Liver (tissue), 9 donors: ENCODE results near the gene NOP14. TPM values are rescaled to one million over a fixed set of nuclear protein-coding genes. Genes with fewer than 3 reads are reported as not detected.
A peak's percentile ranks its signal among the peaks of the same experiment; 100 is the strongest.

Source experiments
- DNase-seq: peaks from one replicate; pipeline ENCODE4 v3.0.0-alpha.2; 2017; ENCODE audit warnings: low spot score
- H3K27ac ChIP-seq, 2 donors: one replicate each; pipeline ENCODE4 v1.7.0; 2013; ENCODE audit warnings: inconsistent platforms in 2 of 2, low read length in 2 of 2, control low read depth in 1 of 2, low read depth in 1 of 2, mild to moderate bottlenecking in 1 of 2
- H3K27me3 ChIP-seq, 4 donors: one replicate each; pipeline versions ENCODE4 v1.6.1 to v1.7.0; 2013; ENCODE audit warnings: low read length in 3 of 4, inconsistent platforms in 1 of 4, mild to moderate bottlenecking in 1 of 4, moderate library complexity in 1 of 4; ENCODE audit not compliant: control insufficient read depth in 4 of 4, insufficient read depth in 4 of 4
- H3K36me3 ChIP-seq, 4 donors: one replicate each; pipeline versions ENCODE4 v1.6.1 to v1.7.0; 2013; ENCODE audit warnings: low read length in 3 of 4, mild to moderate bottlenecking in 3 of 4, low read depth in 1 of 4, moderate library complexity in 1 of 4; ENCODE audit not compliant: control insufficient read depth in 4 of 4, insufficient read depth in 3 of 4
- H3K4me1 ChIP-seq, 4 donors: one replicate each; pipeline versions ENCODE4 v1.6.1 to v1.7.0; 2013; ENCODE audit warnings: low read length in 3 of 4, mild to moderate bottlenecking in 3 of 4, moderate library complexity in 1 of 4; ENCODE audit not compliant: control insufficient read depth in 4 of 4, insufficient read depth in 4 of 4
- H3K4me3 ChIP-seq, 3 donors: one replicate each; pipeline versions ENCODE4 v1.6.1 to v1.7.0; 2013; ENCODE audit warnings: low read length in 3 of 3, control low read depth in 1 of 3, low read depth in 1 of 3, mild to moderate bottlenecking in 1 of 3
- H3K9ac ChIP-seq, 2 donors: one replicate each; pipeline ENCODE4 v1.7.0; 2013; ENCODE audit warnings: low read length in 2 of 2, mild to moderate bottlenecking in 2 of 2, moderate library complexity in 2 of 2, control low read depth in 1 of 2, low read depth in 1 of 2
- H3K9me3 ChIP-seq, 4 donors: one replicate each; pipeline versions ENCODE4 v1.6.1 to v1.7.0; 2013; ENCODE audit warnings: low read length in 3 of 4; ENCODE audit not compliant: control insufficient read depth in 4 of 4
- ATF3 ChIP-seq: IDR thresholded peaks from 2 replicates; pipeline ENCODE4 v1.6.1; 2016; ENCODE audit warnings: antibody characterized with exemption
- EGR1 ChIP-seq, 2 donors: IDR thresholded peaks; 2 replicates each; pipeline ENCODE4 v1.6.1; 2016 to 2018; ENCODE audit warnings: antibody characterized with exemption in 2 of 2, low read depth in 2 of 2
- FOXA1 ChIP-seq: IDR thresholded peaks from 2 replicates; pipeline ENCODE4 v1.6.1; 2016; ENCODE audit warnings: antibody characterized with exemption
- FOXA2 ChIP-seq: IDR thresholded peaks from 2 replicates; pipeline ENCODE4 v1.6.1; 2016; ENCODE audit warnings: antibody characterized with exemption
- GABPA ChIP-seq, 2 donors: IDR thresholded peaks in 1 of 2; conservative IDR thresholded peaks in 1 of 2; 2 replicates each; pipeline ENCODE4 v1.6.1; 2016; ENCODE audit warnings: antibody characterized with exemption in 2 of 2, mild to moderate bottlenecking in 1 of 2, moderate library complexity in 1 of 2
- HNF4A ChIP-seq, 2 donors: conservative IDR thresholded peaks; 2 replicates each; pipeline ENCODE4 v1.6.1; 2016; ENCODE audit warnings: antibody characterized with exemption in 2 of 2, mild to moderate bottlenecking in 2 of 2
- HNF4G ChIP-seq: IDR thresholded peaks from 2 replicates; pipeline ENCODE4 v1.6.1; 2016; ENCODE audit warnings: antibody characterized with exemption
- JUND ChIP-seq, 2 donors: IDR thresholded peaks; 2 replicates each; pipeline ENCODE4 v1.6.1; 2016; ENCODE audit warnings: antibody characterized with exemption in 2 of 2
- NR2F2 ChIP-seq: IDR thresholded peaks from 2 replicates; pipeline ENCODE4 v1.6.1; 2016; ENCODE audit warnings: antibody characterized with exemption
- RAD21 ChIP-seq, 2 donors: IDR thresholded peaks; 2 replicates each; pipeline ENCODE4 v1.6.1; 2016; ENCODE audit warnings: antibody characterized with exemption in 2 of 2, mild to moderate bottlenecking in 2 of 2
- RXRA ChIP-seq, 2 donors: IDR thresholded peaks; 2 replicates each; pipeline ENCODE4 v1.6.1; 2017 to 2018; ENCODE audit warnings: antibody characterized with exemption in 2 of 2, mild to moderate bottlenecking in 1 of 2
- SP1 ChIP-seq: IDR thresholded peaks from 2 replicates; pipeline ENCODE4 v1.6.1; 2018; ENCODE audit warnings: antibody characterized with exemption, mild to moderate bottlenecking
- YY1 ChIP-seq: IDR thresholded peaks from 2 replicates; pipeline ENCODE4 v1.6.1; 2016; ENCODE audit warnings: antibody characterized with exemption, mild to moderate bottlenecking
- WGBS: extraction: QIAGEN DNeasy Blood & Tissue Kit; methylation state at CpG from one replicate; pipeline ENCODE4 v1.1.7; 2013; 5-methylcytosine and 5-hydroxymethylcytosine counted together
- polyA plus RNA-seq, 2 donors: library from polyadenylated mRNA; stranded (reverse) in 1 of 2; unstranded in 1 of 2; fragments of 200-250 nt in 1 of 2; fragments of >200 nt in 1 of 2; fragmentation: Nextera tagmentation in 1 of 2; extraction: Ambion mirVana in 1 of 2; gene quantifications; one replicate each; pipeline versions ENCODE4 v1.2.1 to v1.2.3, GENCODE V29; 2013 to 2015
- total RNA-seq, 2 donors: library from RNA; depleted of rRNA; stranded (reverse); fragments of >200 nt; gene quantifications; one replicate each; pipeline ENCODE4 v1.2.3, GENCODE V29; 2014
- TF ChIP-seq, protein P1 (sequence below): IDR thresholded peaks from 2 replicates; pipeline ENCODE4 v1.6.1; 2016; ENCODE audit warnings: antibody characterized with exemption
- TF ChIP-seq, protein P2 (sequence below): fragments of 150-350 bp; IDR thresholded peaks from 2 replicates; pipeline ENCODE4 v1.5.1; 2017; ENCODE audit warnings: improper control_type of control experiment, low read depth, low read length; ENCODE audit not compliant: missing input control
- TF ChIP-seq, protein P3 (sequence below): IDR thresholded peaks from 2 replicates; pipeline ENCODE4 v1.6.1; 2016; ENCODE audit warnings: antibody characterized with exemption
- TF ChIP-seq, protein P4 (sequence below): IDR thresholded peaks from 2 replicates; pipeline ENCODE4 v1.6.1; 2016; ENCODE audit warnings: antibody characterized with exemption, mild to moderate bottlenecking
- donor health status: healthy.
- donor health status: healthy.
- donor health status: healthy.
- donor health status: healthy.
- donor health status: healthy.

Gene NOP14
- total and polyA plus RNA-seq, 4 donors, result 10.5 to 22.9 (median 14.4) TPM

GRCh38 chr4:2913168-2913567, 50.0 kb downstream of the NOP14 start:
- TF ChIP-seq FOXA1 (no peak), RAD21 (IDR thresholded peaks at IDR 0.05) (no peak)
- no peak for DNase-seq
- 91% methylated on average over 6 of the region's 6 CpGs for WGBS

GRCh38 chr4:2911868-2912267, 51.3 kb downstream of the NOP14 start:
- Histone ChIP-seq H3K27me3 (no peaks in the 10 kb centered on the region), H3K4me1 (peaks cover 5 to 31% (median 20%) of the 10 kb centered on the region in 4 donors), H3K4me3 (no peak overlapping the region), H3K27ac (no peak overlapping the region), H3K9me3 (no peaks in the 10 kb centered on the region), H3K9ac (no peak overlapping the region), H3K36me3 (peaks cover 5 to 43% (median 24%) of the 10 kb centered on the region in 4 donors)
- WGBS, result 92% methylated on average over 3 of the region's 3 CpGs
- no peak for TF ChIP-seq FOXA1
- no peak for DNase-seq

More at GRCh38 chr4:2913168-2913567, 50.0 kb downstream of the NOP14 start:
- H3K36me3 ChIP-seq, result peaks cover 5 to 36% (median 25%) of the 10 kb centered on the region in 4 donors
- H3K27me3 ChIP-seq, result no peaks in the 10 kb centered on the region
- no peak overlapping the region for H3K4me3 ChIP-seq
- H3K27ac ChIP-seq, result no peak overlapping the region
- H3K4me1 ChIP-seq, result peaks cover 2 to 19% (median 13%) of the 10 kb centered on the region in 4 donors
- no peaks in the 10 kb centered on the region for H3K9me3 ChIP-seq
- no peak overlapping the region for H3K9ac ChIP-seq

GRCh38 chr4:2910409-2910808, 52.8 kb downstream of the NOP14 start:
- no peaks in the 10 kb centered on the region for H3K9me3 ChIP-seq
- peaks cover 5 to 46% (median 26%) of the 10 kb centered on the region in 4 donors for H3K36me3 ChIP-seq
- no peak overlapping the region for H3K4me3 ChIP-seq
- DNase-seq, result no peak
- TF ChIP-seq SP1, result no peak
- TF ChIP-seq YY1, result no peak
- no peak for TF ChIP-seq HNF4G
- peaks cover 5 to 31% (median 20%) of the 10 kb centered on the region in 4 donors for H3K4me1 ChIP-seq
- 91% methylated on average over 7 of the region's 7 CpGs for WGBS
- H3K27me3 ChIP-seq, result no peaks in the 10 kb centered on the region
- H3K9ac ChIP-seq, result no peak overlapping the region
- H3K27ac ChIP-seq, result no peak overlapping the region

DNA sequence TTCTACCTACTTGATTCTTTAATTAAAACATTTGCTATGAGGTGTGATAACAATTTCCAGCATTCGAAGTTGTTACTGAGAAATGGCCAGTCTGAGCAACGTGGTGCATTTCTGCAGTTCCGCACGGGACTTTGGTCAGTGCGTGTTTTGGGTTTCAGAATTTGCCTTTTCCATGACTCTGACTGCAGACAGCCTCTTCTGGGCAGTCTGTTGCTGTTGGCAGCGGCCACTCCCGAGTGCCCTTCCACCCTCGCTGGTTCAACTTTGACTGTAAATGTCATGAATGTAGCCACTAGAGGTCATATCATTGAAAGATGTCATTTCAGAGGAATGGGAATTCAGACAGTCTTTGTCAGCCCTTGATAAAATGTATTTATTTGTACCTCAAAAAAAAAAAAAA, 53.6 kb downstream of the NOP14 start:
- WGBS, result 38% methylated on average over 8 of the region's 8 CpGs
- peaks cover 2 to 49% (median 31%) of the 10 kb centered on the region in 4 donors for H3K36me3 ChIP-seq
- H3K9me3 ChIP-seq, result no peaks in the 10 kb centered on the region
- peaks cover 5 to 31% (median 20%) of the 10 kb centered on the region in 4 donors for H3K4me1 ChIP-seq
- no peak for DNase-seq
- no peak overlapping the region for H3K4me3 ChIP-seq
- H3K27me3 ChIP-seq, result no peaks in the 10 kb centered on the region
- H3K27ac ChIP-seq, result peak overlapping the region; percentile 34 to 50
- no peak overlapping the region for H3K9ac ChIP-seq
- TF ChIP-seq EGR1 (IDR thresholded peaks at IDR 0.05; ENCODE audit: low read depth in 2 of 2) (peak in 1 of 2 donors; percentile 75), HNF4A (conservative IDR thresholded peaks at IDR 0.05) (peak; percentile 90 to 93), GABPA (IDR thresholded peaks at IDR 0.05 in 1 of 2, conservative IDR thresholded peaks at IDR 0.05 in 1 of 2) (no peak), JUND (IDR thresholded peaks at IDR 0.05) (peak in 1 of 2 donors; percentile 33), FOXA2 (no peak), HNF4G (peak; percentile 77), ATF3 (no peak), RXRA (IDR thresholded peaks at IDR 0.05) (peak; percentile 81 to 84), SP1 (peak; percentile 92), FOXA1 (no peak), NR2F2 (peak; percentile 74)
- TF ChIP-seq, protein P1, sequence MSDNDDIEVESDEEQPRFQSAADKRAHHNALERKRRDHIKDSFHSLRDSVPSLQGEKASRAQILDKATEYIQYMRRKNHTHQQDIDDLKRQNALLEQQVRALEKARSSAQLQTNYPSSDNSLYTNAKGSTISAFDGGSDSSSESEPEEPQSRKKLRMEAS, result no peak
- TF ChIP-seq, protein P2, sequence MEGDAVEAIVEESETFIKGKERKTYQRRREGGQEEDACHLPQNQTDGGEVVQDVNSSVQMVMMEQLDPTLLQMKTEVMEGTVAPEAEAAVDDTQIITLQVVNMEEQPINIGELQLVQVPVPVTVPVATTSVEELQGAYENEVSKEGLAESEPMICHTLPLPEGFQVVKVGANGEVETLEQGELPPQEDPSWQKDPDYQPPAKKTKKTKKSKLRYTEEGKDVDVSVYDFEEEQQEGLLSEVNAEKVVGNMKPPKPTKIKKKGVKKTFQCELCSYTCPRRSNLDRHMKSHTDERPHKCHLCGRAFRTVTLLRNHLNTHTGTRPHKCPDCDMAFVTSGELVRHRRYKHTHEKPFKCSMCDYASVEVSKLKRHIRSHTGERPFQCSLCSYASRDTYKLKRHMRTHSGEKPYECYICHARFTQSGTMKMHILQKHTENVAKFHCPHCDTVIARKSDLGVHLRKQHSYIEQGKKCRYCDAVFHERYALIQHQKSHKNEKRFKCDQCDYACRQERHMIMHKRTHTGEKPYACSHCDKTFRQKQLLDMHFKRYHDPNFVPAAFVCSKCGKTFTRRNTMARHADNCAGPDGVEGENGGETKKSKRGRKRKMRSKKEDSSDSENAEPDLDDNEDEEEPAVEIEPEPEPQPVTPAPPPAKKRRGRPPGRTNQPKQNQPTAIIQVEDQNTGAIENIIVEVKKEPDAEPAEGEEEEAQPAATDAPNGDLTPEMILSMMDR, result no peak
- TF ChIP-seq, protein P3, sequence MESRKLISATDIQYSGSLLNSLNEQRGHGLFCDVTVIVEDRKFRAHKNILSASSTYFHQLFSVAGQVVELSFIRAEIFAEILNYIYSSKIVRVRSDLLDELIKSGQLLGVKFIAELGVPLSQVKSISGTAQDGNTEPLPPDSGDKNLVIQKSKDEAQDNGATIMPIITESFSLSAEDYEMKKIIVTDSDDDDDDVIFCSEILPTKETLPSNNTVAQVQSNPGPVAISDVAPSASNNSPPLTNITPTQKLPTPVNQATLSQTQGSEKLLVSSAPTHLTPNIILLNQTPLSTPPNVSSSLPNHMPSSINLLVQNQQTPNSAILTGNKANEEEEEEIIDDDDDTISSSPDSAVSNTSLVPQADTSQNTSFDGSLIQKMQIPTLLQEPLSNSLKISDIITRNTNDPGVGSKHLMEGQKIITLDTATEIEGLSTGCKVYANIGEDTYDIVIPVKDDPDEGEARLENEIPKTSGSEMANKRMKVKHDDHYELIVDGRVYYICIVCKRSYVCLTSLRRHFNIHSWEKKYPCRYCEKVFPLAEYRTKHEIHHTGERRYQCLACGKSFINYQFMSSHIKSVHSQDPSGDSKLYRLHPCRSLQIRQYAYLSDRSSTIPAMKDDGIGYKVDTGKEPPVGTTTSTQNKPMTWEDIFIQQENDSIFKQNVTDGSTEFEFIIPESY, result no peak
- TF ChIP-seq, protein P4, sequence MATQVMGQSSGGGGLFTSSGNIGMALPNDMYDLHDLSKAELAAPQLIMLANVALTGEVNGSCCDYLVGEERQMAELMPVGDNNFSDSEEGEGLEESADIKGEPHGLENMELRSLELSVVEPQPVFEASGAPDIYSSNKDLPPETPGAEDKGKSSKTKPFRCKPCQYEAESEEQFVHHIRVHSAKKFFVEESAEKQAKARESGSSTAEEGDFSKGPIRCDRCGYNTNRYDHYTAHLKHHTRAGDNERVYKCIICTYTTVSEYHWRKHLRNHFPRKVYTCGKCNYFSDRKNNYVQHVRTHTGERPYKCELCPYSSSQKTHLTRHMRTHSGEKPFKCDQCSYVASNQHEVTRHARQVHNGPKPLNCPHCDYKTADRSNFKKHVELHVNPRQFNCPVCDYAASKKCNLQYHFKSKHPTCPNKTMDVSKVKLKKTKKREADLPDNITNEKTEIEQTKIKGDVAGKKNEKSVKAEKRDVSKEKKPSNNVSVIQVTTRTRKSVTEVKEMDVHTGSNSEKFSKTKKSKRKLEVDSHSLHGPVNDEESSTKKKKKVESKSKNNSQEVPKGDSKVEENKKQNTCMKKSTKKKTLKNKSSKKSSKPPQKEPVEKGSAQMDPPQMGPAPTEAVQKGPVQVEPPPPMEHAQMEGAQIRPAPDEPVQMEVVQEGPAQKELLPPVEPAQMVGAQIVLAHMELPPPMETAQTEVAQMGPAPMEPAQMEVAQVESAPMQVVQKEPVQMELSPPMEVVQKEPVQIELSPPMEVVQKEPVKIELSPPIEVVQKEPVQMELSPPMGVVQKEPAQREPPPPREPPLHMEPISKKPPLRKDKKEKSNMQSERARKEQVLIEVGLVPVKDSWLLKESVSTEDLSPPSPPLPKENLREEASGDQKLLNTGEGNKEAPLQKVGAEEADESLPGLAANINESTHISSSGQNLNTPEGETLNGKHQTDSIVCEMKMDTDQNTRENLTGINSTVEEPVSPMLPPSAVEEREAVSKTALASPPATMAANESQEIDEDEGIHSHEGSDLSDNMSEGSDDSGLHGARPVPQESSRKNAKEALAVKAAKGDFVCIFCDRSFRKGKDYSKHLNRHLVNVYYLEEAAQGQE, result peak; percentile 44
